Astrocyte (in vitro differentiated cells and primary cell): ENCODE measurements around the gene CFDP1. TPM values are rescaled to one million over a fixed set of nuclear protein-coding genes. Genes with fewer than 3 reads are reported as not detected.

Source experiments
- DNase-seq: peaks from one replicate; pipeline ENCODE4 v3.0.0-alpha.2; 2010; ENCODE audit warnings: low read depth
- FAIRE-seq: peaks from 2 replicates; lab custom pipeline; 2011; peaks lifted over from hg19 to GRCh38; lab: Jason Lieb, UNC
- H2AFZ ChIP-seq: 2 replicates; pipeline ENCODE4 v1.6.0; 2012; ENCODE audit warnings: low read depth, low read length, inconsistent platforms
- H3K27ac ChIP-seq: 2 replicates; pipeline ENCODE4 v1.5.1; 2011; ENCODE audit warnings: low read depth, low read length, inconsistent platforms
- H3K27me3 ChIP-seq: 2 replicates; pipeline ENCODE4 v1.6.0; 2011; ENCODE audit warnings: low read length, inconsistent platforms; ENCODE audit not compliant: insufficient read depth
- H3K36me3 ChIP-seq: 2 replicates; pipeline ENCODE4 v1.5.1; 2011; ENCODE audit warnings: low read length, inconsistent platforms; ENCODE audit not compliant: insufficient read depth
- H3K4me1 ChIP-seq: 2 replicates; pipeline ENCODE4 v1.5.1; 2011; ENCODE audit warnings: low read length, inconsistent platforms; ENCODE audit not compliant: insufficient read depth
- H3K4me2 ChIP-seq: 2 replicates; pipeline ENCODE4 v1.6.0; 2012; ENCODE audit warnings: low read length, inconsistent platforms
- H3K4me3 ChIP-seq: 2 replicates; pipeline ENCODE4 v1.5.1; 2011; ENCODE audit warnings: low read depth, mild to moderate bottlenecking, low read length, inconsistent platforms; ENCODE audit not compliant: insufficient read depth
- H3K79me2 ChIP-seq: 2 replicates; pipeline ENCODE4 v1.6.0; 2012; ENCODE audit warnings: mild to moderate bottlenecking, low read length, inconsistent platforms; ENCODE audit not compliant: insufficient read depth
- H3K9ac ChIP-seq: 2 replicates; pipeline ENCODE4 v1.6.0; 2012; ENCODE audit warnings: mild to moderate bottlenecking, low read length, inconsistent platforms
- H3K9me3 ChIP-seq: 2 replicates; pipeline ENCODE4 v1.5.1; 2012; ENCODE audit warnings: low read depth, mild to moderate bottlenecking, low read length, inconsistent platforms; ENCODE audit not compliant: insufficient read depth
- H4K20me1 ChIP-seq: 2 replicates; pipeline ENCODE4 v1.6.0; 2012; ENCODE audit warnings: low read length, inconsistent platforms; ENCODE audit not compliant: insufficient read depth
- H3K27ac Mint-ChIP-seq: one replicate; pipeline ENCODE4 v1.8.0; 2021; ENCODE audit warnings: mild to moderate bottlenecking, mixed read lengths; ENCODE audit not compliant: unreplicated experiment
- H3K27me3 Mint-ChIP-seq: one replicate; pipeline ENCODE4 v1.8.0; 2021; ENCODE audit warnings: low read depth, mixed read lengths; ENCODE audit not compliant: unreplicated experiment
- H3K36me3 Mint-ChIP-seq: one replicate; pipeline ENCODE4 v1.8.0; 2021; ENCODE audit warnings: low read depth, mixed read lengths; ENCODE audit not compliant: unreplicated experiment
- H3K4me1 Mint-ChIP-seq: one replicate; pipeline ENCODE4 v1.8.0; 2021; ENCODE audit warnings: low read depth, mixed read lengths; ENCODE audit not compliant: unreplicated experiment
- H3K4me3 Mint-ChIP-seq: one replicate; pipeline ENCODE4 v1.8.0; 2021; ENCODE audit warnings: mild to moderate bottlenecking, moderate library complexity, mixed read lengths; ENCODE audit not compliant: unreplicated experiment
- H3K9me3 Mint-ChIP-seq: one replicate; pipeline ENCODE4 v1.8.0; 2021; ENCODE audit warnings: mild to moderate bottlenecking, mixed read lengths; ENCODE audit not compliant: unreplicated experiment
- CTCF ChIP-seq: IDR thresholded peaks from 2 replicates; pipeline ENCODE4 v1.5.1; 2011; ENCODE audit warnings: low read depth, mild to moderate bottlenecking, inconsistent platforms, low read length, moderate library complexity; ENCODE audit not compliant: insufficient read depth
- EZH2 ChIP-seq: IDR thresholded peaks from 2 replicates; pipeline ENCODE4 v1.6.1; 2012; ENCODE audit warnings: mild to moderate bottlenecking, low read length, inconsistent platforms; ENCODE audit not compliant: insufficient read depth
- total RNA-seq: library from RNA; stranded (reverse); gene quantifications from 2 replicates; pipeline ENCODE4 v1.2.1, GENCODE V29; 2021

The CFDP1 gene
- total RNA-seq, 1 donor from 2014 or later = 36.9 TPM

GRCh38 chr16:75478480-75479345 is 45.4 kb upstream of the CFDP1 start:
- FAIRE-seq (no peak), DNase-seq (no peak)
- H3K4me1 ChIP-seq = no peaks in the 10 kb centered on the region
- H4K20me1 ChIP-seq = no peaks in the 10 kb centered on the region
- no peaks in the 10 kb centered on the region for H3K36me3 ChIP-seq
- H3K9ac ChIP-seq = no peak overlapping the region
- no peak overlapping the region for H2AFZ ChIP-seq
- TF ChIP-seq CTCF (no peak), EZH2 (no peak)
- no peaks in the 10 kb centered on the region for H3K9me3 ChIP-seq
- Mint-ChIP-seq H3K36me3 (peaks cover 7% of the 10 kb centered on the region), H3K4me3 (no peak overlapping the region), H3K27ac (no peak overlapping the region), H3K4me1 (peaks cover 4% of the 10 kb centered on the region), H3K27me3 (peaks cover 3% of the 10 kb centered on the region), H3K9me3 (peaks cover 4% of the 10 kb centered on the region)
- no peak overlapping the region for H3K27ac ChIP-seq
- no peak overlapping the region for H3K4me2 ChIP-seq
- no peak overlapping the region for H3K4me3 ChIP-seq
- H3K79me2 ChIP-seq = no peaks in the 10 kb centered on the region
- H3K27me3 ChIP-seq = no peaks in the 10 kb centered on the region

GRCh38 chr16:75477680-75478473 is 44.6 kb upstream of the CFDP1 start:
- no peaks in the 10 kb centered on the region for H4K20me1 ChIP-seq
- no peak overlapping the region for H3K4me3 ChIP-seq
- peaks cover 7% of the 10 kb centered on the region for H3K36me3 Mint-ChIP-seq
- peak overlapping the region; percentile 2 for H3K27ac Mint-ChIP-seq
- no peak overlapping the region for H3K4me2 ChIP-seq
- H3K36me3 ChIP-seq = no peaks in the 10 kb centered on the region
- no peak for DNase-seq
- H3K4me1 Mint-ChIP-seq = no peaks in the 10 kb centered on the region
- no peak overlapping the region for H3K4me3 Mint-ChIP-seq
- no peaks in the 10 kb centered on the region for H3K9me3 ChIP-seq
- H3K27me3 Mint-ChIP-seq = peaks cover 3% of the 10 kb centered on the region
- H3K79me2 ChIP-seq = no peaks in the 10 kb centered on the region
- no peak overlapping the region for H2AFZ ChIP-seq
- TF ChIP-seq CTCF (no peak), EZH2 (no peak)
- H3K27ac ChIP-seq = no peak overlapping the region
- H3K9ac ChIP-seq = no peak overlapping the region
- no peak for FAIRE-seq
- H3K27me3 ChIP-seq = no peaks in the 10 kb centered on the region
- H3K9me3 Mint-ChIP-seq = peaks cover 4% of the 10 kb centered on the region
- no peaks in the 10 kb centered on the region for H3K4me1 ChIP-seq
